ENCODE data around the gene KRTAP5-3.
A peak's percentile ranks its signal among the peaks of the same experiment; 100 is the strongest.
"Not testable (repeated sequence)": the region's sequence is repeated elsewhere in the genome, so short reads cannot be mapped to it uniquely, and the experiment has no call there.

Gene KRTAP5-3

GRCh38 chr11:1575756-1576155 is 32.5 kb downstream of the KRTAP5-3 start:
- DNase-seq: not testable (repeated sequence)

- DNase-seq: no peak
Observed at GRCh38 chr11:1574933-1575242, 33.4 kb downstream of the KRTAP5-3 start.

GRCh38 chr11:1574238-1574932 is 33.9 kb downstream of the KRTAP5-3 start:
- DNase-seq: peak; percentile 68 to 71

GRCh38 chr11:1573903-1574237 is 34.4 kb downstream of the KRTAP5-3 start:
- no peak for DNase-seq

GRCh38 chr11:1573077-1573902 is 35.0 kb downstream of the KRTAP5-3 start:
- peak; percentile 54 to 64 for DNase-seq

GRCh38 chr11:1572197-1573076 is 35.8 kb downstream of the KRTAP5-3 start, which contains the start of gene DUSP8:
Gene DUSP8, minus strand, starts transcription at chr11:1572271. Its CDS starts 6,445 bp downstream, at chr11:1565826.
- DNase-seq: peak; percentile 96 to 97

GRCh38 chr11:1571760-1572196 is 36.5 kb downstream of the KRTAP5-3 start:
- no peak for DNase-seq

- DNase-seq: peak; percentile 41 to 50
Observed at GRCh38 chr11:1570896-1571759, 37.1 kb downstream of the KRTAP5-3 start.

GRCh38 chr11:1570531-1570895 is 37.8 kb downstream of the KRTAP5-3 start:
- DNase-seq: no peak

GRCh38 chr11:1570001-1570453 is 38.2 kb downstream of the KRTAP5-3 start:
- DNase-seq: no peak

GRCh38 chr11:1569251-1569780 is 38.9 kb downstream of the KRTAP5-3 start:
- no peak for DNase-seq

- DNase-seq: peak; percentile 77 to 78
Observed at GRCh38 chr11:1568441-1568911, 39.8 kb downstream of the KRTAP5-3 start.

GRCh38 chr11:1567721-1568100 is 40.6 kb downstream of the KRTAP5-3 start:
- DNase-seq: no peak

GRCh38 chr11:1567052-1567720 is 41.1 kb downstream of the KRTAP5-3 start:
- no peak for DNase-seq

- no peak for DNase-seq
Observed at GRCh38 chr11:1566381-1567051, 41.7 kb downstream of the KRTAP5-3 start.

- DNase-seq: no peak
Observed at GRCh38 chr11:1565904-1566247, 42.4 kb downstream of the KRTAP5-3 start.

GRCh38 chr11:1565173-1565903 is 42.9 kb downstream of the KRTAP5-3 start:
- no peak for DNase-seq

- peak in 1 of 2 donors; percentile 51 for DNase-seq
Observed at GRCh38 chr11:1564535-1565172, 43.6 kb downstream of the KRTAP5-3 start.
